Kidney glomerular epithelial cell (primary cell): ENCODE results near the gene SDK1.

ENCODE experiments used
- DNase-seq: peaks from one replicate; lab custom pipeline; 2025; lab: John Stamatoyannopoulos, UW

The SDK1 gene

DNA sequence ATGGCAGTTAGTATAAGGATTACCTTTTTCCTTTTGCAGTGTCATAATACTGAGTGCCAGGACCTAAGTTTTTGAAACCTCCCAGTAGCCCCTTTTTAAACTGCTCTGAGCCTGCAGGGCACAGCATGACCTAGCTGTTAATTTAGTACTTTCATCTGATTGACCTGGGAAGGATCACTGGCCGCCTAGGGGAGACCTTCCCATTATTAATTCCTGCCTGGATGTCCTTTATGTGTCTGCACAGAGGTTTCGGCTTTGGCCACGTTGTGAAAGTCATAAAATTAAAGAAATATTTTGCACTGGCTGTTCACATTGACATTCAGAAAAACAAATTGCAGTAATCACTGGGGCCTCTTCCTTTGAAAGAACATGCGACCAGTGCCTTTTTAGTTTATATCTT is 290.2 kb downstream of the SDK1 start:
- DNase-seq: no peak

DNA sequence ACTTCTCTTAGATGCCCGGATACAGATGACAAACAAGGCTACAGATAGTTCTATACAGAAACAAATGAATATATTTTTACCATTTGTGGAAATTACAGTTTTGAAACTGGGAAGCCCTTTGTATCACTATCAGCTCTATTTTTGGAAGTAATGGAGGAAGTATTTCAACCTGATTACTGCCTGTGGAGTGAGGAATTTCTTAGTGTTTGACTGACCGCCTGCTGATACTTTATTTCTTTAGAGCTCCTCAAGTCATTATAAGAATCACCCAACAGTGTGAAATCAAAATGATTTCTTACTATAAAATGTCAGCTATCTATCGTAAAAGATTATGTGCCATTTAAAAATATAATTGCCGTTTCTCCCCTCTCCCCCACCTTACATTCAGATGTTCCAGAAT is 290.9 kb downstream of the SDK1 start:
- DNase-seq: no peak

DNA sequence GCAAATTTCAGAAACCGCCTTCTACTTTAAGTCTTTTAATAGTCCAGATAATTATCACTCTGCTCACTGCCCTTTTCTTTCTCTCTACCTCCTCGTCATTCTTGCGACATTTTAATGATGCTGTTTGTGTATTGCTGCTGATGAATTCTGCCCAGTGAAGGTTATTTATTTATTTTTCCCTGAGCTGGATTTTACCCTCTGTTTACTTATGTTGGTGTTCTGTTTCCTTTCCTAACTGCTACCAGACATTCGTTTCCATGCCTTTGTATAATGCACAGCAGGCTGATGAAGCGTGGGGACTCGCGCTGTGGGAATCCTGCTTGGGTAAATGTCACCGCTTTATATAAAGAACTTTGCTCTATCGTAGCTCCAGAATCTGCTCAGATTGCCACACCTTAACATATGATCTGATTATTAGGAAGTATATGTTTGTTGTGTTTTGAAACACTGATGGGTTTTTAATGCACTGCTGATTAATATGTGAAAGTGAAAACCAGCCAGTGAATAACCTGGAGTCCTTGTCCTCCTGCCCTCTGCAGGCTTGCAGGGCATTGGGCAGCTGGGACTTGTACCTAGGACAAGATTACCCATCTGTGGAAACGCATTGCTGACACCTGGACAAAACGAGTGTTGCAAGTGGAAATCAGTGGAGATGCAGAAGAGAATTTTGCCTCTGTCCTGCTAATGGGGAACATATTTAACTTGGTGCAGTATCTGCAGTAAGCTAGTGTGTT is 291.5 kb downstream of the SDK1 start:
- no peak for DNase-seq

DNA sequence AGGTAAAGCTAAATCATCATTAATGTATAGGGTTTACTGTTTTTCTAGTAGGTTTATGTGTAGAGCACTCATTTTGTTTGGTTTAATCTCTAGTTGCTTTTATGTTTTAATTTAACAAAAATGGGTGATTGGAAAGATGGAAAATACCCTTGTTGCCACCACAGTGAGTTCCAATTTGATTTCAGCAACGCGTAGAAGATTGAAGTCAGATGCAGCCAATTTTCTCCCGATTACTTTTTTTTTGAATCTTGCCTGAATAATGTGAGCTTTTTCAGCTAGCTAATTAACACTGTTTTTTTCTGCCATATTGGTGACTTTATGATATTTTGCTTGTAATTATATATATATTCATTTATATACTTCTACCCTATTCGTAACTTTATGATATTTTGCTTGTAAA is 293.8 kb downstream of the SDK1 start:
- DNase-seq: no peak

DNA sequence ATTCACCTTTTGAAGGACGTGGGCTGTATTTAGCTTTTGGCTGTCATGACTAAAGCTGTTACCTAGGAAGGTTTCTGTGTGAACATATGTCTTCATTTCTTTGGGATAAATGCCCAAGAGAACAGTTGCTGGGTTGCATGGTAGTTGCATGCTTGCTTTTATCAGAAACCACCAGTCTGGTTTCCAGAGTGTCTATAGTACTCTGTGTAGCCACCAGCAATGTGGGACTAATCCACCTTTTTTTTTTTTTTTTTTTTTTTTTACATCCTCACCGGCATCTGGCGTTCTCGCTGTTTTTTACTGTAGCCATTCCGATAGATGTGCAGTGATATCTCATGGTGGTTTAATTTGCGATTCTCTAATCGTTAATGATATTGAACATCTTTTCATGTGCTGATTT is 297.8 kb downstream of the SDK1 start:
- no peak for DNase-seq

DNA sequence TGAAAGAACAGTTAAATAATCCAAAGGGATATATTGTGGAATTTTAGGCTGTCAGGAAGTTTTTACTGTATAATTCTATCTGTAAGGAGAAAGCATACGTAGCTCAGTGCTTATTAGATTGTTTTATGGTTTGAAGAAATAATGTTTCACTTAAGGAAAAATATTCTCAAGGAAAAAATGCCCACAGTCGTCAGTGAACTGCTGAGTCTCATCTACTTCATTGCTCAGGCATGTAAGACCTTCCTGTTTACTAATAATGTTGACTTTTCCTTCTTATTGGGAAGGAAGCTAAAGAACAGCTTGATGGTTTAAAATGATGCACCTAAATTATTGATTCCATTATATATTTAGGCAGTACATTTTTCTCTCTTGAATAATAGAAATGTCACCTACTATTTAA is 304.2 kb downstream of the SDK1 start:
- peak; percentile 12 for DNase-seq

DNA sequence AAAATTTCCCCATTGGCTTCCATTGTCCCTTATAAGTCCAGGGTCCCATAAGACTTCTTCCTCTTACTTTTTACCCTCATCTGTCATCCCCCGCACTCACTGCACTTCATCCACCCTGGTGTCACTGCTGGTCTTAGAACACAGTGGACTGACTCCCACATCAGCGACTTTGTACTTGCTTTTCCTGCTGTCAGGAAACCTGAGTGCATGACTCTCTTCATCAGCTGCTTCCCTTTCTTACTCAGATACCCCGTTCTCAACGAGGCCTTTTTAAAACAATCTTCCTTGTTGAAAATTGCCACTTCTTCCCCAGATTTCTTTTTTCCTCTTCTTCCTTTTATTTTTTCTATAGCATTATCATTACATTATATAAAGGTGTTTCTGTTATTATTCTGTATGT is 305.4 kb downstream of the SDK1 start:
- DNase-seq: no peak

DNA sequence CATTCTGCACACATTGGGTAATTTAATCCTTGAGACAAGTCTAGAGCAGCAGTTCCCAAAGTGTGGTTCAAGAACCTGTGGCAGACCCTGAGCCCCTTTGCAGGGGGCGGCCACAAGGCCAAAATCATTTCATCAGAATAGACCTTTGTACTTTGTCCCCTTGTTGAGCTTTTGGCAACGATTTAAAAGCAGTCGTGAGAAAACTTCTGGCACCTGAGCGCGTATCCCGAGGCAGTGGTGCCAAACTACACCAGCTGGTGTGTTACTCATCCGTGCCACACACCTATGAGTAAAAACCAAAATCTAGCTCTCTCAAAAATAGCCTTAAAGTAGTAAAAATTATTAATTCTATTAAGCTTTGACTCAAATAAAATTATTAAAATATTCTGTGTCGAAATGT is 306.8 kb downstream of the SDK1 start:
- DNase-seq: no peak

DNA sequence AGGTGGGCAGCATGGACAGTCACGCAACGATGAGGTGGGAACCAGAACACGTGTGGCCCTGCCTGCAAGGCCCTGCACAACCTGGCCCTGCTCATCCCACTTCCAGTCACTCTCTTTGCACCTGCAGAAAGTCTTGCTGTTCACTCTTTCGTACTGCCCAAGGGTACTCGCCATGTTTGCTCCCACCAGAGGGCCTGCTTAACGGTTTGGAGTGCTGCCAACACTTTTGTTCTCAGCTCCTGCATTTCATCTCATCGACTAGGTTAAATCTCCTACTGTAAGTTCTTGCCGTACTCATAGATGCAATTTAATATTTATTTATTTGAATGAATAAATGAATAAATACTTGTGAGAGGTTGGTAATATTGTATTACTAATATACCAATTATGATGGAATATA is 315.3 kb downstream of the SDK1 start:
- DNase-seq: no peak

DNA sequence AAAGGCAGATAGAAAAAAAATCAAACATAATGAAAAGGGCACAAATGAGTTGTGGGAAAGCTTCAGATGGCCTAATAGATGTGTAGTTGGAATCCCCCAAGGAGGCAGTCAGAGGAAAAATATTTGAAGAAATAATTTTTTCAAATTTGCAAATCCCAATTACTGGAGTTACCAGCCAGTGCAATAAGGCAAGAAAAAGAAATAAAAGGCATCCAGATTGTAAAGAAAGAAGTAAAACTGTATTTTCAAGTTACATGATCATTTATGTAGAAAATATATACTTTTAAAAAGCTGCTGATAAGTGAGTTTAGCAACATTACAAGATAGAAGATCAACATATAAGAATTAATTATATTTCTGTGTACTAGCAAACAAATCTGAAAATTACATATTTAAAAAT is 329.0 kb downstream of the SDK1 start:
- no peak for DNase-seq

DNA sequence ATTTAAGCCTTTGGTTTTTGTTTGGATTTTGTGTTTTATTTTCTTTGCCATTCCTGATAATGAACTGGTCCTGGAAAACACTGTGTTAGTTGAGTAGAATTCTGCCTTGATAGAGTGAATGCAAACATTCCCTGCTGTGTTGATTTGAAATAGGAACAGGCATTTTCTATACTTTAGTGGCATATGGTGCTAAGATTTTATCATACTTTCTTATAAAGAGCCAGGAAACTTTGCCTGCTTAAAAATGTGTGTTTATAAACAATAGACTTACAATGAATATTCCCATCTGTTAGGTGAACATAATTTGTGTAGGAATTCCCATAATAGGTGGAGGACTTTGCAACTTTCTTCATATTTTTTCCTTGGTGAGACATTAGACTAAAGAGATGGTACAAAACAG is 333.3 kb downstream of the SDK1 start:
- DNase-seq: no peak

DNA sequence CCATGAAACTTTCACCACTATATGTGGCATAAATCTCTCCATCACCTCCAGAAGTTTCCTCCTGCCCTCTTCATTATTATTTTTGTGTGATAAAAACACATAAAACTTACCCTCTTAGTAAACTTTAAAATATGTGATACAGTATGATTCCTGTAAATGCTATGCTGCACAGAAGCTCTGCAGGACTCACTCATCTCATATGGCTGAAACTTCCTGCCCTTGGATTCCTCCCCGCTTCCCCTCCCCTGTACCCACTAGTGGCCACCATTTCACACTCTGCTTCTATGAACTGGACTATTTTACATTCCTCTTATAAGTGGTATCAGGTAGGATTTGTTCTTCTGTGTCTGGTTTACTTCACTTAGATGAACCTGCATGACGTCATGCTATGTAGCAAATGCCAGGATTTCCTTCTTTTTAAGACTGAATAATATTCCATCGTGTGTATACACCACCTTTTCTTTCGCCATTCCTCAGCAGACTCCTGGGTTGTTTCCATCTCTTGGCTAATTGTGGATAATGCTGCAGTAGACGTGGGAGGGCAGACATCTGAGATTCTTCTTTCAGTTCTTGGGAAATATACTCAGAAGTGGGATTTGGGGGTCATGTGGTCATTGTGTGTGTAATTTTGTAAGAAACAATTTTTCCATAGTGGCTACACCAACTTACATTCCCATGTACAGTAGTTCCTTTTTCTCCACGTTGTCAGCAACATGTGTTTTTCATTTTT is 335.2 kb downstream of the SDK1 start:
- DNase-seq: no peak

DNA sequence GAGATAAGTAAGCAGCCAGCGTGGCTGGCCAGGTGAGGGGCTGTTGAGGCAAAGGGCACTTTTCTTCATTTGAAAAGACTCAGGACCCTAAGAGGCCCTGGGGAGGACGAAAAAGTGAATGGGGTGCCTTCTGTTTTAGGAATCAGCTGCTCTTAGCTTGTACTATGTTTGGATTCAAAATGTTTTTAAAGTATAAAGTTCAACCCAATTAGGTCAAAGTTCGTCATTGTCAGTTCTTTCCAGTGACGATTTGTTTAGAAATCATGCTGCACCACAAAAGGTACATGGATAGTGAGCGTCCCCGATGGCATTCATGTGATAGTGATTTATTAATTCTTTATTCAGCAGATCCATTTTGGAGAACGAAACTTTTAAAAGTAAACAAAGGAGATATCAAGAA is 338.2 kb downstream of the SDK1 start:
- no peak for DNase-seq

DNA sequence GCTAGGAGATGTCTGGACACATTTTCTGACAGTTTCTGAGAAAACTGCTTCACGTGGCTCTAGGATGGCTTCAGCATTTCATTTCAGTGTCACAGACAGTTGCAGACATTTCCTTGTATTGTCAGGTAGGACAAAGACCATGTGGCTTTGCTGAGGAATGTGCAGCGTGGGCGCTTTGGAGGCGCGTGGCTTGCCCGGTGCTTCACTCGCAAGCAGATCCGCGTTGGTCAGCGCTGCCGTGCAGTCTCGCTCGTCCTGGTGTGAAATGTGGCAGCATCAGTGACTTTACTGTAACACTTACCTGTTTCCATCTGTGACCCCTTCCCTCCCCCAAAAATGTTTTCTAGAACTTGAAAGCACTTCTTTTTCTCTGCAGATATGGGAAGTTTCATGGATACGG is 340.5 kb downstream of the SDK1 start:
- DNase-seq: no peak

DNA sequence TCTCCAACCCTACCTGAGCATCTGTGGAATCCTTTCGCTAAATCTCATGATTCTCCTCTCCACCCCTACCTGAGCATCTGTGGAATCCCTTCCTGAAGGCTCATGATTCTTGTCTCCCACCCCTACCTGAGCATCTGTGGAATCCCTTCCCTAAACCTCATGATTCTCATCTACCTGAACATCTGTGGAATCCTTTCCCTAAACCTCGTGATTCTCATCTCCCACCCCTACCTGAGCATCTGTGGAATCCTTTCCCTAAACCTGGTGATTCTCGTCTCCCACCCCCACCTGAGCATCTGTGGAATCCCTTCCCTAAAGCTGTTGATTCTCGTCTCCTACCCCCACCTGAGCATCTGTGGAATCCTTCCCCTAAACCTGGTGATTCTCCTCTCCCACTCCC is 342.0 kb downstream of the SDK1 start:
- DNase-seq: no peak

DNA sequence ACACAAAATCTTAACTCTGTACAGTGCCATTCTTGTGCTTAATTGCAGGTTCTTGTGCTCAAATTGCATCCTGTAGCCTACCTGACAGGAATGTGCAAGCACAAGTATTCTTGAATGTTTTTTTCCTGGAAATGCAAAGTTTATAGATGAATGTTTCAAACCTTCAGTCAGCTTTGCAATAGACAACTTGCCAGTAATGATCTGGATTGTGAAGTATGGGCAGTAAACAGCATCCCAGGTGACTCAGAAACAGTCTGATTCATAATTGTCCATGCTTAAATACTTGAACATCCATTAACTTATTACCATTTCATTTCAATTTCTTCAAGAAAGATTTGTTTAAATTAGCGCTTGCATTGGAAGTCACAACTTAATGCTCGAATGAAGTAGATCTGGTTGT is 347.2 kb downstream of the SDK1 start:
- DNase-seq: peak; percentile 25

DNA sequence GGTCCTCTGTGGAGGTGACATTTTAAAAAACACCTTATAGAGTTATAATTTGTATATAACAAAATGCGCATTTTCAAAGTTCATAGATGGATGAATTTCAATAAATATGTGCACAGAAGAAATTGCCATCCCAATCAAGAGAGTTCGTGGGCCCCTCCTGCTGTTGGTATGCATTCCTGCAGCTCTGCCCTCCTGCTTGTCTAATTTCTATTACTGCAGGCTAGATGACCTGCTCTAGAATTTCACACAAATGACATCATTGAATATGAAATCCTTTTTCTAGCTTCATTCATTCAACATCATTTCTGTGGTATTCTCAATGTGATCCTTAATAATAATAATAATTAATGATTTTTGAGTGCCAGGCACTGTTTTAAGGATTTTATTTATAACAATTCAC is 348.2 kb downstream of the SDK1 start:
- DNase-seq: no peak

DNA sequence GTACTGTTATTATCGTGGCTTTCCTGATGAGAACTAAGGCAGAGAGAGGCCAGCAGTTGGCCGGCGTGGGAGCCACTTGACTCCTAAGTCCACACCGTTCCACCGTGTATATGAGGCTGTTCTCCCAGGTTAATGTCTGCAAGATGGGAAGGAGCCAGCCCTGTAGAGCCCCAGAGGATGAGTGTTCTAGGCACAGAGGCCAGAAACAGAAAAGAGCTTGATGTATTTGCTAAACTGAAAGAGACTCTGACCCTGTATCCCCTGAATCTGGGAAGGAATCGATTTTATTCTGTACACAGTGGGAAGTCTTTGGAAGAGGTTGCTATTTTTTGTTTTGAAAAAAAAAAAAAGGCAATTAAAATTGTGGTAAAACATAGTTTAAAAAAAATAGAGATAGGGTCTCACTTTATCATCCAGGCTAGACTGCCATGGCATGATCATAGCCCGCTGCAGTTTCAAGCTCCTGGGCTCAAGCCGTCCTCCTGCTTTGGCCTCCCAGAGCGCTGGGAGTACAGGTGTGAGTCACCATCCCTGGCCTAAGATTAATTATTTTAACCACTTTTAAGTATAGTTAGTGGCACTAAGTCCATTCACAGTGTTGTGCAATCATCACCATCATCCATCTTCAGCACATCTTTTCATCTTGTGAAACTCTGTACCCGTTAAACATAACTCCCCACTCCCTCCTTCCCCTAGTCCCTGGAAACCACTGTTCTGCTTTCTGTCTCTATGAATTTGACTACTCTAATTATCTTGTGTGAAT is 348.8 kb downstream of the SDK1 start:
- no peak for DNase-seq

DNA sequence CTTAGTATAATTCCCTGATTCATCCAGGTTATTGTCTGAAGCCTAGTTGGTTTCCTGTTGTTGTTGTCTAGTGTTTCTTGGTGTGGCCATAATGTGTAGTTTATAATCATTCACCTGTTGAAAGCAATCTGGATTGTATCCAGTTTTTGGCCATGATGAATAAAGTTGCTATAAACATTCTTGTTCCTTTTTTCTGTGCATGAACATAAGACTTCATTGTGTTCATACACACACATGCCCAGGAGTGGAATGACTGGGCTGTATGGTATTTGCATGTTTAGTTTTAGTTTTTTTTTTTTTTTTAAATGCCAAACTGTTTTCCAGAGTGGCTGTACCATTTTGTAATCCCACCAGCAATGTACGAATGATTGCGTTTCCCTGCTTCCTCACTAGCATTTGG is 349.8 kb downstream of the SDK1 start:
- no peak for DNase-seq

DNA sequence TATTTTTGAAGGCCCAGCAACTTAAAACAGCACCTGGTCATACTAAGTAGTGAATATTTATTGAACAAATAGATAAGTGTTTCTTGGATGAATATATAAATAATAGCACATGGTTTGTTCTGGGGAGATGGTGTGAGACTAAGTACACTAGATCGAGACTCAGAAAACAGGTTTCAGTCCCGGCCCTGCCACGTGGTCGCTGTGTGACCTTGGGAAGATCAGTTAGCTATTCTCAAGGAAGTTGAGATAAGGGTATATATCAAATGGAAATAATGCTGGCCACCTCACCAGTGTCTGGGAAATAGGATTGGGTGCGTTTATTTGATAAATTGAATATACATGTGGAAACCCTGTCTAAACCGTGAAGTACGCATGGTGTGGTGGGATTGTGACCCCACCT is 354.6 kb downstream of the SDK1 start:
- DNase-seq: no peak

DNA sequence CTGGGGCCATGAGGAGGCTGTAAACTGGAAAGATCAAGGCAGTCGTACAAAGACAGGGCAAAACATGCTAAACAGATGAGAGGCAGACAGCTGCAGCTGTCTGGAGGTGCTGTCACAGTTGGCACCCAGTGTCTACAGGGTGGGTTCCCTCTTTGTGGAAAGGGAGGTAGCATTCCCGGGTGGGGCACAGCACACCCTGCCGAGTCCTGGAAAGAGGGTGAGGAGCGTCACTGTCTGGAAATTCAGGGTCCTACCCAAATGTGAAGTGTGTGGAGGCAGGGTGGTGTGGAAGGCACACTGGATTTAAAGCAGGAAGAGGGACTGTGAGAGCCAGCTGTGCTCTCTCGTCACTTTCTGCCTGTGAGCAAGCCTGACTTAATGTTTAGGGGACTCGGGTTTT is 356.2 kb downstream of the SDK1 start:
- DNase-seq: no peak

DNA sequence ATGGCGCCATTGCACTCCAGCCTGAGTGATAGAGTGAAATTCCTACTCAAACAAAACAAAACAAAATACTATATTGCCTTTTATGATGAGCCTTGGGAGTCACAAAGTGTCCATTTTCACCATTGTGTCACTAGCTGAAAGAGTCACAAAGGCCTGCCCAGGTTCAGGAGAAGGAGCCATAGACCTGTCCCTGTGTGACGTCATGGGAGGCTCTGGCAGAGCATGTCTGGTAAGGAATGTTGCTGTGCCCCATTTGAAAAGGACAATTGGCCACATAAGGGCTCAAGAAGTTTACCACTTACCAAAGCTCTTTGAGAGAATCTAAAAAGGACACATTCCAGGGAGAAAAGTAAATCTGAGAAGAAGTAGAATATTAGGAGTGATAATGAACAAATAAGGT is 367.7 kb downstream of the SDK1 start:
- no peak for DNase-seq

DNA sequence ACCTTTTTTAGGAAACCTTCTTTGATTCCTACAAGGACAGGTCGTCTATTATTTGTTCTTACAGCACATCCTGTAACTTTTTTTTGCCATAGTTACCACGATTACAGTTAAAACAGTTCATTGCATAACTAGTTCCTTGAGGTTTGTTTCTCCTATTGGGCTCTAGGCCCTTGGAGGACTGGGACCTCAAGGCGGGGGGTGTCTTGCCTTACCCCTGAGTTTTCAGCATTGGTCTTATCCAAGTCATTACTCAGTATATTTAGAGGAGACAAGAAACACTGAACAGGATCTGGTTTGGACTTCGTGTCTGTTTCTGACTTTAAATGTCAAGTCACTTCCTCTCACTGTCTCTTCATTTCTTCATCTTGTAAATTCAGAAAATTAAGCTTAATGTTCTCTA is 369.8 kb downstream of the SDK1 start:
- DNase-seq: no peak
